HUES64 (cell line): ENCODE measurements around the gene GRWD1. TPM values are rescaled to one million over a fixed set of nuclear protein-coding genes. Genes with fewer than 3 reads are reported as not detected.
A peak's percentile ranks its signal among the peaks of the same experiment; 100 is the strongest.

ENCODE experiments used
- H3K27ac ChIP-seq: 2 replicates; pipeline ENCODE4 v1.7.0; 2013; ENCODE audit warnings: low read depth, low read length, inconsistent platforms
- H3K27me3 ChIP-seq: 2 replicates; pipeline ENCODE4 v1.6.1; 2013; ENCODE audit warnings: mild to moderate bottlenecking, low read length; ENCODE audit not compliant: insufficient read depth
- H3K36me3 ChIP-seq: 2 replicates; pipeline ENCODE4 v1.6.1; 2013; ENCODE audit warnings: mild to moderate bottlenecking, low read length; ENCODE audit not compliant: insufficient read depth
- H3K4me1 ChIP-seq: 2 replicates; pipeline ENCODE4 v1.6.1; 2013; ENCODE audit warnings: mild to moderate bottlenecking, low read length, moderate library complexity; ENCODE audit not compliant: insufficient read depth
- H3K4me3 ChIP-seq: 2 replicates; pipeline ENCODE4 v1.5.1; 2013; ENCODE audit warnings: mild to moderate bottlenecking, low read length, moderate library complexity
- H3K9ac ChIP-seq: 2 replicates; pipeline ENCODE4 v1.6.1; 2013; ENCODE audit warnings: mild to moderate bottlenecking, low read depth, low read length
- H3K9me3 ChIP-seq: 2 replicates; pipeline ENCODE4 v1.6.1; 2013; ENCODE audit warnings: low read depth, low read length; ENCODE audit not compliant: insufficient read depth
- WGBS: fragments of 150-250, 120-280 bp; methylation state at CpG from one replicate; pipeline ENCODE4 v1.1.7; 2013; ENCODE audit warnings: missing lambda C conversion rate; 5-methylcytosine and 5-hydroxymethylcytosine counted together
- polyA plus RNA-seq, 2 experiments: library from polyadenylated mRNA; stranded (reverse); fragments of 50-300 nt; gene quantifications; one replicate each; pipeline ENCODE4 v1.2.3, GENCODE V29; 2013

The GRWD1 gene
- polyA plus RNA-seq (2013, experiment 1 of 2), result 31.0 TPM
- 25.9 TPM for polyA plus RNA-seq (2013, experiment 2 of 2)

DNA sequence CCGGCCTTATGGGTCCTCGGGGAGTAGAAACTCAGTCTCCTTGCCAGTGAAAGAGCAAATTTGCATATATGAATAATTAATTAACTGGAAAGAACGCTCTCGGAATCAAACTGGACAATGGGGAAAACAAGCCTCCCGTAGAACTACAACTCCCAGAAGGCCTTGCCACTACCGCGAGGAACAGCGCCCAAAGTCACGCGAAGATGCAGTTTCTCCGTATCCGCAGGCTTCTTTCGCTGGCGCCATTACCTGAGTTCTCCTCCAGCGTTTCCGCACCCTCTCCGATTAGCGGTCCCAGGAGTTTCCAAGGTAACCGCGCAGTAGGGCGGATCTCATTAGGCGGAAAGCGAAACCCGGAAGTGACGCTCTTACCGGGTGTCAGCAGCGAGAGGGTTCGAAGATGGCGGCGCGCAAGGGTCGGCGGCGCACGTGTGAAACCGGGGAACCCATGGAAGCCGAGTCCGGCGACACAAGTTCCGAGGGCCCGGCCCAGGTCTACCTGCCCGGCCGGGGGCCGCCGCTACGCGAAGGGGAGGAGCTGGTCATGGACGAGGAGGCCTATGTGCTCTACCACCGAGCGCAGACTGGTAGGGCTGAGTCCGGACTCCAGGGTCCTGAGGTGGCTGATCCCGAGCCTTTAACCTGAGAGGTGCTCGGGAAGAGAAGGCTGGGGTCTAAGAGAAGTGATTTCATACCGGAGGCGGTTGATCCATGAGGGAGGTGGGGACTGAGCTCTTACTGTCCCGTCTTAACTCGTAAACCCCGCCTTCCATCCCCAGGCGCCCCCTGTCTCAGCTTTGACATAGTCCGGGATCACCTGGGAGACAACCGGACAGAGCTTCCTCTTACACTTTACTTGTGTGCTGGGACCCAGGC is at the start of gene GRWD1:
GRWD1 (plus strand) TSS at position 378 of the 876 bp plus-strand sequence; CDS start at position 401, 23 bp downstream.
- Histone ChIP-seq H3K27me3 (peaks cover 33% of the 10 kb centered on the region), H3K4me1 (peaks cover 8% of the 10 kb centered on the region), H3K36me3 (peaks cover 40% of the 10 kb centered on the region), H3K9ac (peak within 1 kb of the TSS; percentile 91), H3K27ac (peak within 1 kb of the TSS; percentile 71), H3K9me3 (no peaks in the 10 kb centered on the region), H3K4me3 (peak within 1 kb of the TSS; percentile 88)
- WGBS, result under 1% methylated on average over 61 of the region's 61 CpGs

GRCh38 chr19:48396016-48396823 is 49.6 kb upstream of the GRWD1 start:
- peaks cover 59% of the 10 kb centered on the region for H3K27me3 ChIP-seq
- no peak overlapping the region for H3K27ac ChIP-seq

GRCh38 chr19:48396824-48397176 is 49.0 kb upstream of the GRWD1 start:
- Histone ChIP-seq H3K4me3 (no peak overlapping the region), H3K9ac (no peak overlapping the region), H3K9me3 (no peaks in the 10 kb centered on the region), H3K36me3 (no peaks in the 10 kb centered on the region), H3K27me3 (peaks cover 59% of the 10 kb centered on the region), H3K27ac (no peak overlapping the region), H3K4me1 (peaks cover 17% of the 10 kb centered on the region)
- 86% methylated on average over 2 of the region's 2 CpGs for WGBS

More at GRCh38 chr19:48396016-48396823, 49.6 kb upstream of the GRWD1 start:
- Histone ChIP-seq H3K36me3 (no peaks in the 10 kb centered on the region), H3K9ac (no peak overlapping the region), H3K4me3 (no peak overlapping the region), H3K9me3 (no peaks in the 10 kb centered on the region), H3K4me1 (peaks cover 12% of the 10 kb centered on the region)
- 61% methylated on average over 24 of the region's 24 CpGs for WGBS

GRCh38 chr19:48397263-48398101 is 48.3 kb upstream of the GRWD1 start:
- Histone ChIP-seq H3K4me1 (peaks cover 17% of the 10 kb centered on the region), H3K9me3 (no peaks in the 10 kb centered on the region), H3K4me3 (peak overlapping the region; percentile 65), H3K27ac (no peak overlapping the region), H3K36me3 (no peaks in the 10 kb centered on the region), H3K27me3 (peaks cover 58% of the 10 kb centered on the region), H3K9ac (peak overlapping the region; percentile 68)
- 57% methylated on average over 22 of the region's 22 CpGs for WGBS

DNA sequence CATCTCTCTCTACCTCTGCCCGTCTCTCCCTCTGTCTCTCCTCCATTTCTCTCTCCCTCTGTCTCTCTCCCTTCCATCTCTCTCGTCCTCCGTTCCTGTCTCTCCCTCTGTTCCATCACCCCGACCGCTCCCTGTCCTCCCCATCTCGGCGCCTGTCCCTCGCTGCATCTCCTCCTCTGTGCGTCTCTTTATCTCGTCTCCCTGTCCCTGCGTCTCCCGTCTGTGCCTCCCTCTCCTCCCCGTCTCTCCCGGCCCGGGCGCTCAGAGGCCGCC is 47.7 kb upstream of the GRWD1 start:
- H3K27me3 ChIP-seq, result peaks cover 52% of the 10 kb centered on the region
- no peaks in the 10 kb centered on the region for H3K36me3 ChIP-seq
- H3K4me3 ChIP-seq, result peak overlapping the region; percentile 65
- no peak overlapping the region for H3K27ac ChIP-seq
- H3K9ac ChIP-seq, result peak overlapping the region; percentile 68
- WGBS, result 5% methylated on average over 17 of the region's 17 CpGs
- no peaks in the 10 kb centered on the region for H3K9me3 ChIP-seq
- peaks cover 17% of the 10 kb centered on the region for H3K4me1 ChIP-seq

DNA sequence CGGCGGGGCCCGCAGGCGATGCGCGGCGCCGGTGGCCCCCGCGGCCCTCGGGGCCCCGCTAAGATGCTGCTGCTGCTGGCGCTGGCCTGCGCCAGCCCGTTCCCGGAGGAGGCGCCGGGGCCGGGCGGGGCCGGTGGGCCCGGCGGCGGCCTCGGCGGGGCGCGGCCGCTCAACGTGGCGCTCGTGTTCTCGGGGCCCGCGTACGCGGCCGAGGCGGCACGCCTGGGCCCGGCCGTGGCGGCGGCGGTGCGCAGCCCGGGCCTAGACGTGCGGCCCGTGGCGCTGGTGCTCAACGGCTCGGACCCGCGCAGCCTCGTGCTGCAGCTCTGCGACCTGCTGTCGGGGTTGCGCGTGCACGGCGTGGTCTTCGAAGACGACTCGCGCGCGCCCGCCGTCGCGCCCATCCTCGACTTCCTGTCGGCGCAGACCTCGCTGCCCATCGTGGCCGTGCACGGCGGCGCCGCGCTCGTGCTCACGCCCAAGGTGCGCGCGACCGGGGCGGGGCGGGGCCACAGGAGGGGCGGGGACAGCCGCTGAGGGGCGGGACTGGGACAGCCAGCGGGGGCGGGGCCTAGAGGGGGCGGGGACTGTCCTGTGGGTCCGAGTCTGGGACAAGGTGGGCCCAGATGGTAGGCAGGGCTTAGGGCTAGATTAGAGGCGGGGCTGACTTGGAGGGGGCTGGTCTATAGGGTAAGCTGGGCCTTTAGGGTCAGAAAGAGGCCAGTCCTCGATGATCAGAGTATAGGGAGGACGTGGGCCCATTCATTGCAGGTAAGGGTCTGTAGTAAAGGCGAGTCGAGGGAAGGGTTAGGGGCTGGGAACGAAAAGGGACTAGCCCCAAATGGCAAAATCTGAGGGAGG is 47.2 kb upstream of the GRWD1 start:
- Histone ChIP-seq H3K36me3 (no peaks in the 10 kb centered on the region), H3K4me1 (peaks cover 20% of the 10 kb centered on the region), H3K9ac (peak overlapping the region; percentile 68), H3K9me3 (no peaks in the 10 kb centered on the region), H3K4me3 (peak overlapping the region; percentile 65), H3K27ac (no peak overlapping the region), H3K27me3 (peaks cover 47% of the 10 kb centered on the region)
- 5% methylated on average over 104 of the region's 104 CpGs for WGBS

GRCh38 chr19:48400018-48400742 is 45.6 kb upstream of the GRWD1 start:
- Histone ChIP-seq H3K27me3 (peaks cover 31% of the 10 kb centered on the region), H3K27ac (peak overlapping the region; percentile 83), H3K4me3 (peak overlapping the region; percentile 38), H3K9me3 (no peaks in the 10 kb centered on the region), H3K9ac (peak overlapping the region; percentile 55), H3K4me1 (peaks cover 16% of the 10 kb centered on the region; the same call in 1 of the 2 replicates), H3K36me3 (no peaks in the 10 kb centered on the region)
- WGBS, result 33% methylated on average over 14 of the region's 14 CpGs

- WGBS, result 88% methylated on average over 5 of the region's 5 CpGs
- no peaks in the 10 kb centered on the region for H3K9me3 ChIP-seq
- no peak overlapping the region for H3K4me3 ChIP-seq
- peaks cover 20% of the 10 kb centered on the region for H3K27me3 ChIP-seq
- H3K36me3 ChIP-seq, result no peaks in the 10 kb centered on the region
- H3K4me1 ChIP-seq, result peaks cover 11% of the 10 kb centered on the region; the same call in 1 of the 2 replicates
- H3K9ac ChIP-seq, result peak overlapping the region; percentile 10; the same call in 1 of the 2 replicates
- peak overlapping the region; percentile 59 for H3K27ac ChIP-seq
These were observed 44.5 kb upstream of the GRWD1 start for GRCh38 chr19:48401287-48401686.

DNA sequence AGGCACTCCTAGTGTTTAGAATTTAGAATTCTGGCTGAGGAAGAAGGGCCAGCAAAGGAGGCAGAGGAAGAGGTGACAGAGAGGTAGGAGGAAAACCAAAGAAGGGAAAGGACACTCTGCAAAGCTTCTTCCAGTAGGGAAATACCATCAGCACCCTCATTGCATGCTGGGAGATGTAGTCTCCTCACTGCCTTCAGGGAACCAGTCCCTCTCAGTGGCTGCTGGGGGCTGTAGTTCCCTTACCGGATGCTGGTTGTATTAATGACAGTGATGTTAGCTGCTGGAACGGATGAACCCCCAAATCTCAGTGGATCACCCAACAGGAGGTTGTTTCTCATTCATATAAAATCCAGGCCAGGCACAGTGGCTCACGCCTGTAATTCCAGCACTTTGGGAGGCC is 42.2 kb upstream of the GRWD1 start:
- Histone ChIP-seq H3K9me3 (no peaks in the 10 kb centered on the region), H3K27ac (no peak overlapping the region), H3K4me3 (no peak overlapping the region), H3K4me1 (peaks cover 17% of the 10 kb centered on the region; the same call in 1 of the 2 replicates), H3K27me3 (no peaks in the 10 kb centered on the region), H3K9ac (no peak overlapping the region), H3K36me3 (no peaks in the 10 kb centered on the region)
- WGBS, result 45% methylated on average over 3 of the region's 3 CpGs
